Coronary artery (tissue), 2 donors: ENCODE measurements around the gene SNX6.

Experiments
- DNase-seq: peaks from one replicate; pipeline ENCODE4 v3.0.0-alpha.2; 2017; ENCODE audit warnings: low spot score
- H3K27ac ChIP-seq, 2 donors: fragments of 200-600 bp; sonication (generic); one replicate each; pipeline ENCODE4 v1.5.1; 2016 to 2019
- H3K4me3 ChIP-seq: fragments of 200-600 bp; sonication (generic); 2 replicates; pipeline ENCODE4 v1.5.1; 2016; ENCODE audit warnings: mild to moderate bottlenecking, moderate library complexity
- TF ChIP-seq, protein P1 (sequence below): fragments of 200-600 bp; sonication (generic); IDR thresholded peaks from one replicate; pipeline ENCODE4 v1.5.1; 2019; ENCODE audit warnings: antibody characterized with exemption

SNX6 gene

DNA sequence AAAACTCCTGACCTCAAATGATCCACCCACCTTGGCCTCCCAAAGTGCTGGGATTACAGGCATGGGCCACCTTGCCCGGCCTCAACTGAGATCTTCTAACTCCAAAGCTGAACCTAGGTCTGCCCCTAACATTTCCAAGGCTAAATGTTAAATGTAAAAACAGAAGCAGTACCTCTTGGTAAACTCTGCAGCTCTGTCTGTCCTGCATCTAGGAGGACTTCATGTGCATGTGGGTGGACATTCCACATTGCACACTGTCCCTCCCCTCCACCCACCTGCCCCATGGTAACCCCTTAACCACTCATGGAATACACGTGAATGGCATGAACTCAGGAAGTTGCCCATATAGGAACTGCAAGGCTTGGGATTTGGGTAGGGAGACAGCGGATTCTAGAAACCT, 33.1 kb downstream of the SNX6 start:
- no peak overlapping the region for H3K27ac ChIP-seq
- TF ChIP-seq, protein P1, sequence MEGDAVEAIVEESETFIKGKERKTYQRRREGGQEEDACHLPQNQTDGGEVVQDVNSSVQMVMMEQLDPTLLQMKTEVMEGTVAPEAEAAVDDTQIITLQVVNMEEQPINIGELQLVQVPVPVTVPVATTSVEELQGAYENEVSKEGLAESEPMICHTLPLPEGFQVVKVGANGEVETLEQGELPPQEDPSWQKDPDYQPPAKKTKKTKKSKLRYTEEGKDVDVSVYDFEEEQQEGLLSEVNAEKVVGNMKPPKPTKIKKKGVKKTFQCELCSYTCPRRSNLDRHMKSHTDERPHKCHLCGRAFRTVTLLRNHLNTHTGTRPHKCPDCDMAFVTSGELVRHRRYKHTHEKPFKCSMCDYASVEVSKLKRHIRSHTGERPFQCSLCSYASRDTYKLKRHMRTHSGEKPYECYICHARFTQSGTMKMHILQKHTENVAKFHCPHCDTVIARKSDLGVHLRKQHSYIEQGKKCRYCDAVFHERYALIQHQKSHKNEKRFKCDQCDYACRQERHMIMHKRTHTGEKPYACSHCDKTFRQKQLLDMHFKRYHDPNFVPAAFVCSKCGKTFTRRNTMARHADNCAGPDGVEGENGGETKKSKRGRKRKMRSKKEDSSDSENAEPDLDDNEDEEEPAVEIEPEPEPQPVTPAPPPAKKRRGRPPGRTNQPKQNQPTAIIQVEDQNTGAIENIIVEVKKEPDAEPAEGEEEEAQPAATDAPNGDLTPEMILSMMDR = no peak

DNA sequence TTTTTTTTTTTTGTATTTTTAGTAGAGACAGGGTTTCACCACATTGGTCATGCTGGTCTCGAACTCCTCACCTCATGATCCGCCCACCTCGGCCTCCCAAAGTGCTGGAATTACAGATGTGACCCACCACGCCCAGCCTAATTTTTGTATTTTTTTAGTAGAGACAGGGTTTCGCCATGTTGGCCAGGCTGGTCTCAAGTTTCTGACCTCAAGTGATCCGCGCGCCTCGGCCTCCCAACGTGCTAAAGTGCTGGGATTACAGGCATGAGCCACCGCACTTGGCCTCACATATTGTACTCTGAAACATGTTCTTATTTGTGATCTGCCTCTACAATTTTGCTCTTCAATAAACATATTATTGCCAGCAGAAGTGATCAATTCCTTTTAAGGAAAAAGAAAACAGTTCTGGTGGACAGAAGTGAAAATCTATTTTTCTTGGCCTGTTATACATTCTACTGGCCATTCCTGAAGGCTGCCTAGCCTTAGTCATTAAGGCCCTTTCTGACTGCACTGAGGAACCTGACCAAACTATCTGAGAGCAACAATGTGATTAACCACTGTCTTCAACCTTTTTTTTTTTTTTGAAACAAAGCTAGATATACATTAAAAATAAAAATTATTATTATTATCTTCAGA, 36.1 kb downstream of the SNX6 start:
- no peak overlapping the region for H3K27ac ChIP-seq
- no peak overlapping the region for H3K4me3 ChIP-seq
- no peak for DNase-seq
- TF ChIP-seq, protein P1 = no peak

More for the DNA sequence above, 33.1 kb downstream of the SNX6 start:
- H3K4me3 ChIP-seq = no peak overlapping the region
- no peak for DNase-seq

DNA sequence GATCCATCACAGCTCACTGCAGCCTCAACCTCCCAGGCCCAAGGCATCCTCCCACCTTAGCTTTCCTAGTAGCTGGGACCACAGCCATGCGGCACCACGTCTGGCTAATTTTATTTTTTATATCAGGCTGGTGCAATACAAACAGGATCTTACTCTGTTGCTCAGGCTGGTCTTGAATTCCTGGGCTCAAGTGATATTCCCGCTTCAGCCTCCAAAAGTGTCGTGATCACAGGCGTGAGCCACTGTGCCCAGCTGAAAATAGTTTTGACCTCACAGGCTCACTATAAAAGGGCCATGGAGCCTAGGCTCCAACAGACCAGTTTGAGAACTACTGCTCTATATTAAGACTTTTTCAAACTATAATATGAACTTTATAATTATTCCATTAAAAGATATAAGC, 37.3 kb downstream of the SNX6 start:
- Histone ChIP-seq H3K4me3 (no peak overlapping the region), H3K27ac (no peak overlapping the region)
- no peak for DNase-seq
- TF ChIP-seq, protein P1 = no peak

DNA sequence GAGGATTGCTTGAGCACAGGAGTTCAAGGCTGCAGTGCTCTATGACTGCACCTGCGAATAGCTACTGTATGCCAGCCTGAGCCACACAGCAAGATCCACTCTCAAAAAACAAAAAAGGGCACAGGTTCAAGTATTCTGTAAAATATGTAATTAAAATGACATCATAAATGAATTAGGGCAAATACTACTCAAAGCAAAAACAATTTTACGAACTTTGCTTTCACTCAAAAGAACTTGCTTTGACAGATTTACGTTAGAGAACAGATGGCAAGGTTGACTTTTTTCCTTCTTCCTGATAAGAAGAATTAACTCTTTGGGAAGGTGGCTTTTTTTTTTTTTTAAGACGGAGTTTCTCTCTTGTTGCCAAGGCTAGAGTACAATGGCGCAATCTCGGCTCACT, 46.4 kb downstream of the SNX6 start:
- H3K4me3 ChIP-seq = no peak overlapping the region
- TF ChIP-seq, protein P1 = no peak
- H3K27ac ChIP-seq = no peak overlapping the region
- no peak for DNase-seq

DNA sequence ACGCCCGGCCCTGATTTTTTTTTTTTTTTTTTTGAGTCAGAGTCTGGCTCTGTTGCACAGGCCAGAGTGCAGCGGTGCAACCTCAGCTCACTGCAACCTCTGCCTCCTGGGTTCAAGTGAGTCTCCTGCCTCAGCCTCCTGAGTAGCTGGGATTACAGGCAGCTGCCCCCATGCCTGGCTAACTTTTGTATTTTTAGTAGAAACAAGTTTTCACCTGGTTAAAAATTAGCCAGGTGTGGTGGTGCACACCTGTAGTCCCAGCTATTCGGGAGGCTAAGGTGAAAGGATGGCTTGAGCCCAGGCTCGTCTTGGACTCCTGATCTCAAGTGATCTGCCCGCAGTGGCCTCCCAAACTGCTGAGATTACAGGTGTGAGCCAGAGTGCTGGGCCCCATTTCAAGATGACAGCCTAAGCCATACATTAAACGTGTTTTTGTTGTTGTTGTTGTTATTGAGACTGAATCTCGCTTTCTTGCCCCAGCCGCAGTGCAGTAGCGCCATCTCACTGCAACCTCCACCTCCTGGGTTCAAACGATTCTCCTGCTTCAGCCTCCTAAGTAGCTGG, 47.7 kb downstream of the SNX6 start:
- Histone ChIP-seq H3K4me3 (no peak overlapping the region), H3K27ac (no peak overlapping the region)
- TF ChIP-seq, protein P1 = no peak
- DNase-seq = no peak

DNA sequence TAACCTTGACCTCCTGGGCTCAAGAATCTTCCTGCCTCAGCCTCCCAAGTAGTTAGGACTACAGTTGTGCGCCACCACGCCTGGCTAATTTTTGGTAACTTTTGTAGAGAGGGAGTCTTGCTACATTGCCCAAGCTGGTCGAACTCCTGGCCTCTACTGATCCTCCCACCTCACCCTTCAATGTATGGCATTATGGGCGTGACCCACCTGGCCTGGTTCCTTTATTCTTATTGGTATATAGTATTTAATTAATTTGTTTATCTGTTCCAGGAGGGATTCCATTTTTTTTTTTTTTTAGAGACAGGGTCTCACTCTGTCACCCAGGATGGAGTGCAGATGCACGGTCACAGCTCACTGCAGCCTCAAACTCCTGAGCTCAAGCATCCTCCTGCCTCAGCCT, 49.6 kb downstream of the SNX6 start:
- DNase-seq = no peak
- no peak overlapping the region for H3K27ac ChIP-seq
- no peak overlapping the region for H3K4me3 ChIP-seq
- TF ChIP-seq, protein P1 = no peak

DNA sequence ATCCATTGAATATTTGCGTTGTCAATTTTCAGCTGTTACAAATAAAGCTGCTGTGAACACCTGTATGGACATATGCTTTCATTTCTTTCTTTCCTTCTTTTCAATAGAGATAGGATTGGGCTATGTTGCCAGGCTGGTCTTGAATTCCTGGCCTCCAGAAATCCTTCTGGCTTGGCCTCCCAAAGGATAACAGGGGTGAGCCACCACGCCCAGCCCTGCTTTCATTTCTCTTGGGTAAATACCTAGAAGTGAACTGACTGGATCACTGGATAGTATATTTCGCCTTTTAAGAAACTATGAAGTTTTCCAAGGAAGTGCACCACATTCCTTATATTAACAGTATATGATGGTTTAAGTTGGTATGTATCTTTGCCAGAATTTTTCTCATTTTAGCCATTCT, 58.2 kb downstream of the SNX6 start:
- DNase-seq = no peak
- TF ChIP-seq, protein P1 = no peak
- no peak overlapping the region for H3K27ac ChIP-seq
- no peak overlapping the region for H3K4me3 ChIP-seq
